Measurements from ENCODE around the gene CPD.
"Not testable (repeated sequence)": the region's sequence is repeated elsewhere in the genome, so short reads cannot be mapped to it uniquely, and the experiment has no call there.

The CPD gene

GRCh38 chr17:30389756-30390300, 11.1 kb downstream of the CPD start:
- no peak for DNase-seq

GRCh38 chr17:30391534-30391933, 12.8 kb downstream of the CPD start:
- no peak for DNase-seq

- no peak for DNase-seq
Measured at GRCh38 chr17:30393491-30393890, 14.8 kb downstream of the CPD start.

- DNase-seq: no peak
Measured at GRCh38 chr17:30393911-30394867, 15.5 kb downstream of the CPD start.

GRCh38 chr17:30395398-30396022, 16.8 kb downstream of the CPD start:
- no peak for DNase-seq

GRCh38 chr17:30396129-30396528, 17.4 kb downstream of the CPD start:
- DNase-seq: no peak

- DNase-seq: no peak
Measured at GRCh38 chr17:30396612-30397011, 17.9 kb downstream of the CPD start.

GRCh38 chr17:30398328-30399041, 19.8 kb downstream of the CPD start:
- no peak for DNase-seq

- DNase-seq: no peak
Measured at GRCh38 chr17:30401097-30401496, 22.4 kb downstream of the CPD start.

GRCh38 chr17:30405161-30405560, 26.4 kb downstream of the CPD start:
- DNase-seq: no peak

GRCh38 chr17:30410627-30411026, 31.9 kb downstream of the CPD start:
- DNase-seq: not testable (repeated sequence)

- not testable (repeated sequence) for DNase-seq
Measured at GRCh38 chr17:30412008-30412496, 33.3 kb downstream of the CPD start.

GRCh38 chr17:30413109-30413508, 34.4 kb downstream of the CPD start:
- no peak for DNase-seq

GRCh38 chr17:30414486-30414885, 35.8 kb downstream of the CPD start:
- DNase-seq: no peak

GRCh38 chr17:30415491-30415890, 36.8 kb downstream of the CPD start:
- no peak for DNase-seq

- not testable (repeated sequence) for DNase-seq
Measured at GRCh38 chr17:30418070-30418469, 39.3 kb downstream of the CPD start.

GRCh38 chr17:30421592-30421991, 42.9 kb downstream of the CPD start:
- DNase-seq: no peak

- no peak for DNase-seq
Measured at GRCh38 chr17:30422171-30422570, 43.4 kb downstream of the CPD start.

GRCh38 chr17:30424471-30424870, 45.7 kb downstream of the CPD start:
- DNase-seq: no peak

- DNase-seq: no peak
Measured at GRCh38 chr17:30426292-30426691, 47.6 kb downstream of the CPD start.

- no peak for DNase-seq
Measured at GRCh38 chr17:30427611-30428010, 48.9 kb downstream of the CPD start.

- DNase-seq: no peak
Measured at GRCh38 chr17:30429155-30429554, 50.4 kb downstream of the CPD start.

GRCh38 chr17:30433514-30433913, 54.8 kb downstream of the CPD start:
- DNase-seq: no peak

Data from activated T-cell treated with anti-CD3 and anti-CD28 coated beads, Interleukin-2, amount 50 U/mL, for 48 hours (primary cell).